ENCODE data around the gene SERPIND1.
"Not testable (repeated sequence)": the region's sequence is repeated elsewhere in the genome, so short reads cannot be mapped to it uniquely, and the experiment has no call there.

Gene SERPIND1

DNA sequence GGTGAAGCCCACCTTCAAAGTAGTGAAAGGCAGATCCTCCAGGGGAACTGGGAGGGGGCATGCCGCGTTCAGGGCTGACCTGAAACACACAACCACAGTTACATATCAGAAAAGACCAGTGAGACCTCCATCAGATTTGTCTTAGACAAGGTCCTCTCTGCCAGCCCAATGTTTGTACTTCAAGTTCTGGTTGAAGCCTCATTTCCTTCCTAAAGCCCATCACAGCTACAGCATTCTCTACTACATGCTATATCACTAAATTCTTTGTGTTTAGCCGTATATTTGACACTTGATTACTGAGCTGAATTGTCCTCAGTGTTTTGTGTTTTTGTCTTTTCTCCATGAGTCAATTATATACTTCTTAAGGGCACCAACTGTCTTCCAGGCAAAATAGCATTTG, 44.6 kb downstream of the SERPIND1 start:
- DNase-seq, result no peak

DNA sequence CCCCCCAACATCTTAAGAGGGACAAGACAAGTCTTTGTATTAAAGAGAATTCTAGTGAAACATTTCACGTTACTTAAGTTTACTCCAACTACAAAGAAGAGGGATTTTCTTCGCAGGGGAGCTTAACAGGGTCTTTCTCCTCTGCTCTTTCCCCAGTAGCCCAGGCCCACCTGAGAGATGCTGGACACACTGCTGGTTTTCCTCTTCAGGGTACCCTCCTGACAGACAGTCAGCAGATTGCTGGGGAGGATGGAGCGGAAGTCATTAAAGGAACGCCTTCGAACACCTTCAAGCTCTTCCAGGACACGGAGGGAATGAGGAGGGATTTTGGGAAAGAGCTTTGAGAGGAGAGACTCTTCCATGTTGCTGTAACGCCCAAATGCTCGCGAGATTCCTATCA, 45.6 kb downstream of the SERPIND1 start:
- DNase-seq, result no peak

- not testable (repeated sequence) for DNase-seq
Measured at GRCh38 chr22:20821717-20822239, 47.9 kb downstream of the SERPIND1 start.

DNA sequence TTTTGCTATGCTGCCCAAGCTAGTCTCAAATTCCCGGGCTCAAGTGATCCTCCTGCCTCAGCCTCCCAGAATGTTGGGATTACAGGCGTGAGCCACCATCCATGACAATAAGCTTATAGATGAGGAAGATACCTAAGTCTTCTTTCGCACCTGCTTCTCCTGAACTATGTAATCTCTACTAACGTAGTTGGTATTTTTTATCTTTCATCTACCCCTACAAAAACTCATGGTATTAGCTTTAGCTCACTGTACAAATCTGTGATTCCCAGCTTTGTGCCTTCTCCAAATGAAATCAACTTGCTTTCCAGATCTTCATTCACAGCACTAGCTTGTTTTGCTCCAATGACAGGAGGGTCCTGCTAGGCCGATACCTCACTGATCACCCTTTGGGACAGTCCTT, 48.3 kb downstream of the SERPIND1 start:
- no peak for DNase-seq

- DNase-seq, result no peak
Measured at GRCh38 chr22:20823264-20823663, 49.4 kb downstream of the SERPIND1 start.

GRCh38 chr22:20825216-20825615, 51.3 kb downstream of the SERPIND1 start:
- DNase-seq, result not testable (repeated sequence)

DNA sequence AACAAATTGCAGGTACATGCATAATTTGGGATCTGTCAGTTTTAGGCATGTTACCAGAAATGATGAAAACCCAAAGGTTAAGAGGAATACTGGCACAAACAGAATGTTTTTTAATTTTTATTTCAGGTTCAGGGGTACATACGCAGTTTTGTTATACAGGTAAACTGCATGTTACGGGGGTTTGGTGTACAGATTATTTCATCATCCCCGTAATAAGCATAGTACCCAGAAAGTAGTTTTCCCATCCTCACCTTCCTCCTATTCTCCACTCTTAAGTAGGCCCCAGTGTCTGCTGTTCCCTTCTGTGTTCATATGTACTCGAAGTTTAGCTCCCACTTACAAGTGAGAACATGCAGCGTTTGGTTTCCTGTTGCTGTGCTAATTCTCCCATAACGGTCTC, 51.7 kb downstream of the SERPIND1 start:
- no peak for DNase-seq

DNA sequence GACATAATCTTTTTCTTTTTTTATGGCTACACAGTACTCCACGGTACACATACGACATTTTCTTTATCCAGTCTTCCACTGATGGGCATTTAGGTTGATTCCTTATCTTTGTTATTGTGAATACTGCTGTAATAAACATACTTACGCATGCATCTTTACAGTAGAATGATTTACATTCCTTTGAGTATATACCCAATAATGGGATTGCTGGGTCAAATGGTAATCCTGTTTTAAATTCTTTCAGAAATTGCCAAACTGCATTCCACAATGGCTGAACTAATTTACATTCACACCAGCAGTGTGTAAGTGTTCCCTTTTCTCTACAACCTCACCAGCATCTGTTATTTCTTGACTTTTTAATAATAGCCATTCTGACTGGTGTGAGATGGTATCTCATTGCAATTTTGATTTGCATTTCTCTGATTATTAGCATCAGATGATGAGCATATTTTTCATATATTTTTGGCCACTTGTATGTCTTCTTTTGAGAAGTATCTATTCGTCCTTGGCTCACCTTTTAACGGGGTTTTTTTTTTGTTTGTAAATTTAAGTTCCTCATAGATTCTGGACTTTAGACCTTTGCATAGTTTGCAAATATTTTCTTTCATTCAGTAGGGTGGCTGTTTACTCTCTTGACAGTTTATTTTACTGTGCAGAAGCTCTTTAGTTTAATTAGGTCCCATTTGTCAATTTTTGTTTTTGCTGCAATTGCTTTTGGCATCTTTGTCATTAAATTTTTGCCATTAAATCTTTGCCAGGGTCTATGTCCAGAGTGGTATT, 52.6 kb downstream of the SERPIND1 start:
- DNase-seq, result not testable (repeated sequence)

DNA sequence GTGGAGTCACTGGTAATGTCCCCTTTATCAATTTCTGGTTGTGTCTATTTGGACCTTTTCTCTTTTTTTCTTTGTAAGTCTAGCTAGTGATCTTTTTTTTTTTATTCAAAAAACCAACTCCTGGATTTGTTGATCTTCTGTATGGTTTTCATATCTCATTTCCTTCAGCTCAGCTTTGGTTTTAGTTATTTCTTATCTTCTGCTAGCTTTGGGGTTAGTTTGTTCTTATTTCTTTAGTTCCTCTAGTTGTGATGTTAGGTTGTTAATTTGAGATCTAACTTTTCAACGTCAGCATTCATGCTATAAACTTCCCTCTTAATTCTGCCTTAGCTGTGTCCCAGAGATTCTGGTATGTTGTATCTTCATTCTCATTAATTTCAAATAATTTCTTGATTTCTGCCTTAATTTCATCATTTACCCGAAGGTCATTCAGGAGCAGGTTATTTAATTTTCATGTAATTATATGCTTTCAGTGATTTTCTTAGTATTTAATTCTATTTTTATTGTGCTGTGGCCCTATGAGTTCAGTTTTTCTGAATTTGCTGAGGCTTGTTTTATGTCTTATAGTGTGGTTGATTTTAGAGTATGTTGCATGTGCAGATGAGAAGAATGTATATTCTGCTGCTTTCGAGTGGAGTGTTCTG, 55.7 kb downstream of the SERPIND1 start:
- DNase-seq, result no peak

GRCh38 chr22:20833225-20833665, 59.3 kb downstream of the SERPIND1 start:
- no peak for DNase-seq

DNA sequence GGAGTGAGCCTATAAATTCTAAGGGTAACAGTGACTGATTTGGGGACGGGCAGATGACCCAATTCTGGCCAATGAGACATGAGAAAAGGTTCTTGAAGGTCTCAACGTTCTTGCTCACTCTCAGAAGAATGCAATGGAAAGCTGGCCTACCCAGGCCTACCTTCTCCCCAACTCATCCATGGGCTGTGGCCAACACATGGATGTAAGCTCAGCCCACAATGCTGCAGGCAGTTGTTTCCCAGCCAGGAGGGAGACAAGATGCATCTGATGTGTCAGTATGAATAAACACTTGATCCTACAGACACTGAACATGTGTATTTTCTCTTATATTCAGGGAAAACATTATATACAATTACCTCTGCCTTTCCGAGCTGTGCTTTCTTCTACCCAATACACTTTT, 60.3 kb downstream of the SERPIND1 start:
- DNase-seq, result no peak

DNA sequence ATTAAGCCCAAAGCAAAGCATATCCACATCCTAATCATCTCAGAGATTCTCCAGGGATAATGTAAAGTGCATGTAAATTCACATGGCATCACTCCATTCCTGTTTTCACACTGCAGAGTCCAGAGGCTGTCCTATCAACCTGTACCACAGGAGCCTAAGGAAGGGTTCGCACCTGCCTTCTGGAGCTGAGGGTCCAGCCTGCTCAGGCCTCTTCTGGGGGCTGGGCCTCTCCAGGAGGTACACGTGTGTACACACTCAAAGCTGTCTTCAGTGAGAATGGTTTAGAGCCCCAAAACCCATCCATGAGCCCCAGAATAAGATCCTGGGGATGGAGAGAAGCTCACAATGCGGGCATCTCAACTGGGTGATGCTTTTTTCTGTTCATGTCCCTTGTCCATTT, 60.8 kb downstream of the SERPIND1 start:
- DNase-seq, result no peak
